IMR-90 (cell line): ENCODE results near the gene EFCAB8. TPM values are rescaled to one million over a fixed set of nuclear protein-coding genes. Genes with fewer than 3 reads are reported as not detected.

ENCODE experiments used
- ATAC-seq: fragments of 200-7000 bp; cut with Tn5 transposase; 2 replicates; pipeline ENCODE4 v1.9.1; 2020; ENCODE audit warnings: low read depth, mild to moderate bottlenecking, moderate library complexity
- BruUV-seq: library from RNA; stranded (reverse); fragments of 400-500 nt; replicated peaks from 2 replicates; lab custom pipeline; 2021; lab: Mats Ljungman, UMichigan
- CTCF ChIA-PET: fragments of 300-600 bp; formaldehyde crosslinking; extraction: SDS; loops from one replicate; lab custom pipeline; 2021; ENCODE audit warnings: antibody characterized with exemption; lab: Yijun Ruan, JAX
- POLR2A ChIA-PET: fragments of 300-600 bp; sonication (Branson Sonifier 250); formaldehyde crosslinking; loops from one replicate; lab custom pipeline; 2022; ENCODE audit warnings: antibody characterized with exemption; ENCODE audit not compliant: unreplicated experiment; lab: Charles Lee
- DNase-seq: peaks from one replicate; pipeline ENCODE4 v3.0.0; 2013
- H2AFZ ChIP-seq: replicated peaks from 2 replicates; pipeline ENCODE3; 2013; ENCODE audit warnings: low read length, mild to moderate bottlenecking; ENCODE audit not compliant: poor library complexity
- H2AK5ac ChIP-seq: 2 replicates; pipeline ENCODE4 v1.6.1; 2013; ENCODE audit warnings: low read depth, low read length, inconsistent platforms
- H2AK9ac ChIP-seq: replicated peaks from 2 replicates; pipeline ENCODE3; 2013; ENCODE audit warnings: mild to moderate bottlenecking, low read depth, low read length, moderate library complexity; ENCODE audit not compliant: poor library complexity
- H2BK120ac ChIP-seq: 2 replicates; pipeline ENCODE4 v1.6.1; 2013; ENCODE audit warnings: low read depth, low read length, inconsistent platforms
- H2BK15ac ChIP-seq: 3 replicates; pipeline ENCODE4 v1.6.1; 2013; ENCODE audit warnings: low read depth, low read length, inconsistent platforms
- H2BK20ac ChIP-seq: 2 replicates; pipeline ENCODE4 v1.6.1; 2013; ENCODE audit warnings: low read depth, mild to moderate bottlenecking, inconsistent platforms, low read length, moderate library complexity
- H2BK5ac ChIP-seq: 2 replicates; pipeline ENCODE4 v1.6.1; 2013; ENCODE audit warnings: mild to moderate bottlenecking, low read depth, low read length, inconsistent platforms; ENCODE audit not compliant: poor library complexity, severe bottlenecking
- H3K14ac ChIP-seq: replicated peaks from 2 replicates; pipeline ENCODE4 v1.6.1; 2013; ENCODE audit warnings: low read depth, low read length, inconsistent platforms
- H3K18ac ChIP-seq: 2 replicates; pipeline ENCODE4 v1.6.1; 2013; ENCODE audit warnings: low read depth, low read length, control low read depth
- H3K23ac ChIP-seq: 2 replicates; pipeline ENCODE4 v1.6.1; 2013; ENCODE audit warnings: low read depth, low read length, inconsistent platforms
- H3K27ac ChIP-seq: 2 replicates; pipeline ENCODE4 v1.5.1; 2013; ENCODE audit warnings: mild to moderate bottlenecking, control low read depth, low read length; ENCODE audit not compliant: insufficient read depth
- H3K27me3 ChIP-seq: 2 replicates; pipeline ENCODE4 v1.6.1; 2013; ENCODE audit warnings: low read length; ENCODE audit not compliant: control insufficient read depth, insufficient read depth
- H3K36me3 ChIP-seq: 2 replicates; pipeline ENCODE4 v1.6.1; 2013; ENCODE audit warnings: low read length, mixed read lengths; ENCODE audit not compliant: control insufficient read depth, insufficient read depth
- H3K4ac ChIP-seq: 2 replicates; pipeline ENCODE4 v1.6.1; 2013; ENCODE audit warnings: low read depth, low read length, inconsistent platforms
- H3K4me1 ChIP-seq: 2 replicates; pipeline ENCODE4 v1.6.1; 2013; ENCODE audit warnings: low read length, mixed read lengths; ENCODE audit not compliant: control insufficient read depth, insufficient read depth
- H3K4me2 ChIP-seq: 2 replicates; pipeline ENCODE4 v1.6.1; 2013; ENCODE audit warnings: low read depth, mild to moderate bottlenecking, control low read depth, low read length, moderate library complexity
- H3K4me3 ChIP-seq: 2 replicates; pipeline ENCODE4 v1.5.1; 2013; ENCODE audit warnings: low read depth, mild to moderate bottlenecking, control low read depth, low read length, moderate library complexity; ENCODE audit not compliant: insufficient read depth
- H3K56ac ChIP-seq: 2 replicates; pipeline ENCODE4 v1.6.1; 2013; ENCODE audit warnings: low read length, inconsistent platforms; ENCODE audit not compliant: insufficient read depth; ENCODE audit errors: extremely low read depth
- H3K79me1 ChIP-seq, 2 experiments: 2 replicates each; pipeline ENCODE4 v1.6.1; 2013; ENCODE audit warnings: low read length in 2 of 2, inconsistent platforms in 1 of 2, low read depth in 1 of 2
- H3K9ac ChIP-seq: 2 replicates; pipeline ENCODE4 v1.6.1; 2013; ENCODE audit warnings: low read depth, low read length, control low read depth
- H3K9me1 ChIP-seq: 2 replicates; pipeline ENCODE4 v1.6.1; 2013; ENCODE audit warnings: low read length, inconsistent platforms; ENCODE audit not compliant: insufficient read depth
- H3K9me3 ChIP-seq: 2 replicates; pipeline ENCODE4 v1.6.1; 2013; ENCODE audit warnings: low read length; ENCODE audit not compliant: control insufficient read depth, insufficient read depth
- H4K20me1 ChIP-seq: 2 replicates; pipeline ENCODE4 v1.6.1; 2013; ENCODE audit warnings: low read length, inconsistent platforms; ENCODE audit not compliant: insufficient read depth
- H4K5ac ChIP-seq: 2 replicates; pipeline ENCODE4 v1.6.1; 2013; ENCODE audit warnings: mild to moderate bottlenecking, low read depth, low read length, control low read depth
- H4K8ac ChIP-seq, 2 experiments: 2 replicates each; pipeline ENCODE4 v1.6.1; 2013; ENCODE audit warnings: low read depth in 2 of 2, low read length in 2 of 2, control low read depth in 1 of 2, inconsistent platforms in 1 of 2
- H4K91ac ChIP-seq: 2 replicates; pipeline ENCODE4 v1.6.1; 2013; ENCODE audit warnings: low read depth, low read length, inconsistent platforms; ENCODE audit not compliant: insufficient read depth
- BHLHE40 ChIP-seq: fragments of 150-350 bp; IDR thresholded peaks from 2 replicates; pipeline ENCODE4 v1.6.1; 2016; ENCODE audit warnings: mild to moderate bottlenecking, low read depth, low read length
- CEBPB ChIP-seq: IDR thresholded peaks from 2 replicates; pipeline ENCODE4 v1.6.1; 2012; ENCODE audit warnings: low read depth, low read length, improper control_type of control experiment
- CHD1 ChIP-seq: IDR thresholded peaks from 2 replicates; pipeline ENCODE4 v1.6.1; 2012; ENCODE audit warnings: low read depth, low read length, improper control_type of control experiment
- NFE2L2 ChIP-seq: fragments of 150-350 bp; IDR thresholded peaks from 2 replicates; pipeline ENCODE4 v1.6.1; 2016; ENCODE audit warnings: low read depth, mild to moderate bottlenecking, low read length
- RAD21 ChIP-seq: IDR thresholded peaks from 2 replicates; pipeline ENCODE4 v1.6.1; 2012; ENCODE audit warnings: low read length, improper control_type of control experiment
- RCOR1 ChIP-seq: IDR thresholded peaks from 2 replicates; pipeline ENCODE4 v1.6.1; 2012; ENCODE audit warnings: mild to moderate bottlenecking, low read length, improper control_type of control experiment; ENCODE audit not compliant: insufficient replicate concordance
- RFX5 ChIP-seq: IDR thresholded peaks from 2 replicates; pipeline ENCODE4 v1.8.0; 2012; ENCODE audit warnings: low read depth, mild to moderate bottlenecking, low read length, moderate library complexity
- WGBS, 2 experiments: methylation state at CpG; one replicate each; pipeline versions ENCODE4 v1.1.5 to v1.1.7; 2013; ENCODE audit warnings: missing lambda C conversion rate in 2 of 2; ENCODE audit not compliant: insufficient read length in 1 of 2; ENCODE audit errors: extremely low coverage in 2 of 2; 5-methylcytosine and 5-hydroxymethylcytosine counted together
- dilution Hi-C: fragments of 300-500 bp; cut with HindIII; formaldehyde crosslinking; loops from one replicate; pipeline ENCODE4 v1.14.3; 2018; ENCODE audit warnings: low sequenced_read_pairs; ENCODE audit not compliant: unreplicated experiment
- in situ Hi-C: fragments of 300-500 bp; cut with MboI; formaldehyde crosslinking; loops from 3 replicates; pipeline ENCODE4 v1.14.3; 2019; ENCODE audit warnings: low sequenced_read_pairs, inconsistent platforms, mixed read lengths
- intact Hi-C: fragments of 100-400 bp; cut with micrococcal nuclease; formaldehyde crosslinking; loops from 2 replicates; pipeline ENCODE4 v1.10.0; 2022
- polyA plus RNA-seq, 3 experiments: library from polyadenylated mRNA; depleted of rRNA; stranded (reverse); fragments of >200 nt; gene quantifications; 2 replicates each; pipeline ENCODE4 v1.2.3, GENCODE V29; 2012; ENCODE audit warnings: low replicate concordance in 1 of 3
- total RNA-seq: library from RNA; depleted of rRNA; stranded (reverse); fragments of >200 nt; gene quantifications from 2 replicates; pipeline ENCODE4 v1.2.3, GENCODE V29; 2012

EFCAB8 gene
- total and polyA plus RNA-seq, 2 of the 4 experiments (the other 2 are of a cell fraction) = not detected

GRCh38 chr20:32972181-32973076 lies 113.7 kb downstream of the EFCAB8 start:
- H3K4ac ChIP-seq = no peak overlapping the region

More at GRCh38 chr20:32972181-32973076, 113.7 kb downstream of the EFCAB8 start:
- H3K9me3 ChIP-seq = no peaks in the 10 kb centered on the region
- CTCF ChIA-PET = no interaction called here
- WGBS, 2 experiments = no CpG with 5 or more reads among the region's 13 CpGs
- no peak overlapping the region for H2AK5ac ChIP-seq
- H3K9me1 ChIP-seq = no peaks in the 10 kb centered on the region
- H2BK20ac ChIP-seq = no peak overlapping the region
- H3K23ac ChIP-seq = no peak overlapping the region
- no peak overlapping the region for H3K4me3 ChIP-seq
- intact Hi-C loops = no loop called here
- H2BK120ac ChIP-seq = no peak overlapping the region
- no peak overlapping the region for H4K91ac ChIP-seq
- in situ Hi-C loops = no loop called here
- H4K8ac ChIP-seq = no peak overlapping the region
- H3K18ac ChIP-seq = no peak overlapping the region
- no peak overlapping the region for H2AFZ ChIP-seq
- H3K56ac ChIP-seq = no peak overlapping the region
- DNase-seq = no peak
- H3K36me3 ChIP-seq = no peaks in the 10 kb centered on the region
- no peak overlapping the region for H3K14ac ChIP-seq
- dilution Hi-C loops = no loop called here
- POLR2A ChIA-PET = no interaction called here
- H4K5ac ChIP-seq = no peak overlapping the region
- no peaks in the 10 kb centered on the region for H3K4me1 ChIP-seq
- TF ChIP-seq CEBPB (no peak), RFX5 (no peak), CHD1 (no peak), RAD21 (no peak), NFE2L2 (no peak), RCOR1 (no peak), BHLHE40 (no peak)
- no peak overlapping the region for H3K9ac ChIP-seq
- H2BK15ac ChIP-seq = no peak overlapping the region
- BruUV-seq = no TSS peak
- H4K20me1 ChIP-seq = no peaks in the 10 kb centered on the region
- peaks cover 10% of the 10 kb centered on the region; the same call in 1 of the 2 replicates for H3K27me3 ChIP-seq
- H2AK9ac ChIP-seq = no peak overlapping the region
- H3K79me1 ChIP-seq = no peaks in the 10 kb centered on the region
- no peak for ATAC-seq
- H3K4me2 ChIP-seq = no peak overlapping the region
- no peak overlapping the region for H3K27ac ChIP-seq
- H2BK5ac ChIP-seq = no peak overlapping the region
